C4-2B (cell line): ENCODE data around the gene PEF1.

Source experiments
- ZFX ChIP-seq: fragments of 450-650 bp; IDR thresholded peaks from 2 replicates; pipeline ENCODE4 v1.6.1; 2017
- TF ChIP-seq, protein P1 (sequence below): fragments of 450-650 bp; conservative IDR thresholded peaks from 2 replicates; pipeline ENCODE4 v1.5.1; 2017; ENCODE audit warnings: mild to moderate bottlenecking

DNA sequence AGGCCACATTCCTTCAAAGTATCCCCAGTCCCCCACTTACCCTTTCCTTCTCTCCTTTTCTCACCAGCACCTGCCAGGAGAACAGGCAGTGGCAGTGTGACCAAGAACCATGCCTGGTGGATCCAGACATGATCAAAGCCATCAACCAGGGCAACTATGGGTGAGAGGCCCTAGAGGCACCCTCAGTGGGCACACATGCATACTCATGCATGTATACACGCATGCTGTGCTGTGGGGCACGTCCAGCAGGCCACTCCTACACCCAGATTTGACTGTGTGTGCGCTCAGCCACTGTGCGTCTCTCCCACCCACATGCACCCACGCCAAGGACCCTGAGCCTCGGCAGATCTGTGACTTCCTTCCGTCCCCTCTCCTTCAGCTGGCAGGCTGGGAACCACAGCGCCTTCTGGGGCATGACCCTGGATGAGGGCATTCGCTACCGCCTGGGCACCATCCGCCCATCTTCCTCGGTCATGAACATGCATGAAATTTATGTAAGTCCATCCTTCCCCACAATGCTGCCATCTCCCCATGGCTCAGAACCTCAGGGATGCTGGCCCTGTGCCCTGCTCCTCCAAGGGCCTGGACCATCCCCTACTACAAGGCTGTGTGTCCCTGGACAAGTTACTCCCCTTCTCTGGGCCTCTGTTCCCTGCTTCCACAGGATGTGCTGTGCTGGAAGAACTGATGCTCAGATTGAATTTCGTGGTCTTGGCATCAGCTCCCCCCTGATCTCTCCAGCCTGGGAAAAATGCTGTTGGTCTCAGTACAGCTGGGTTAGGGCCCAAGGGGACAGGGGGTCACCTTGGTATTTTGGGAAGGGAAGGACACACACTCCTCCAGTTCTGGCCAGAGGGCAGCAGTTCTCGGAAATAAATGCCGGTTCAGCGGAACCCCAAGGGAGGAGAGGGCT lies 61.3 kb downstream of the PEF1 start:
- TF ChIP-seq, protein P1, sequence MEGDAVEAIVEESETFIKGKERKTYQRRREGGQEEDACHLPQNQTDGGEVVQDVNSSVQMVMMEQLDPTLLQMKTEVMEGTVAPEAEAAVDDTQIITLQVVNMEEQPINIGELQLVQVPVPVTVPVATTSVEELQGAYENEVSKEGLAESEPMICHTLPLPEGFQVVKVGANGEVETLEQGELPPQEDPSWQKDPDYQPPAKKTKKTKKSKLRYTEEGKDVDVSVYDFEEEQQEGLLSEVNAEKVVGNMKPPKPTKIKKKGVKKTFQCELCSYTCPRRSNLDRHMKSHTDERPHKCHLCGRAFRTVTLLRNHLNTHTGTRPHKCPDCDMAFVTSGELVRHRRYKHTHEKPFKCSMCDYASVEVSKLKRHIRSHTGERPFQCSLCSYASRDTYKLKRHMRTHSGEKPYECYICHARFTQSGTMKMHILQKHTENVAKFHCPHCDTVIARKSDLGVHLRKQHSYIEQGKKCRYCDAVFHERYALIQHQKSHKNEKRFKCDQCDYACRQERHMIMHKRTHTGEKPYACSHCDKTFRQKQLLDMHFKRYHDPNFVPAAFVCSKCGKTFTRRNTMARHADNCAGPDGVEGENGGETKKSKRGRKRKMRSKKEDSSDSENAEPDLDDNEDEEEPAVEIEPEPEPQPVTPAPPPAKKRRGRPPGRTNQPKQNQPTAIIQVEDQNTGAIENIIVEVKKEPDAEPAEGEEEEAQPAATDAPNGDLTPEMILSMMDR: no peak
- TF ChIP-seq ZFX: no peak
